HCT116 (cell line): ENCODE data around the gene TRIM45. TPM values are rescaled to one million over a fixed set of nuclear protein-coding genes. Genes with fewer than 3 reads are reported as not detected.

Experiments used
- ATAC-seq: fragments of 200-7000 bp; cut with Tn5 transposase; 2 replicates; pipeline ENCODE4 v1.9.1; 2020; ENCODE audit warnings: mild to moderate bottlenecking, moderate library complexity
- BruUV-seq: library from RNA; stranded (reverse); fragments of 400-500 nt; replicated peaks from 2 replicates; lab custom pipeline; 2021; lab: Mats Ljungman, UMichigan
- CTCF ChIA-PET: fragments of 300-600 bp; sonication (Branson Sonifier 250); formaldehyde crosslinking; loops from one replicate; lab custom pipeline; 2021; ENCODE audit warnings: antibody characterized with exemption; lab: Charles Lee
- POLR2A ChIA-PET: fragments of 300-600, 350-600 bp; sonication (Branson Sonifier 250); formaldehyde crosslinking; loops from one replicate; lab custom pipeline; 2021; ENCODE audit warnings: antibody characterized with exemption; lab: Charles Lee
- RAD21 ChIA-PET, 2 experiments: fragments of 300-600 bp; sonication (Branson Sonifier 250); formaldehyde crosslinking; loops; one replicate each; lab custom pipeline; 2023; ENCODE audit warnings: low total read pairs in 2 of 2; ENCODE audit not compliant: uncharacterized antibody in 2 of 2, unreplicated experiment in 2 of 2, low non-redundant PET in 1 of 2; lab: Charles Lee
- DNase-seq: peaks from one replicate; pipeline ENCODE4 v3.0.0-alpha.2; 2010; ENCODE audit warnings: low read depth, low spot score
- H2AFZ ChIP-seq: fragments of 200-600 bp; shearing (Covaris generic), sonication (generic); 2 replicates; pipeline ENCODE4 v1.6.1; 2017; ENCODE audit warnings: low read depth, mixed run types, mixed read lengths, antibody characterized with exemption, low read length; ENCODE audit not compliant: poor library complexity, severe bottlenecking
- H3K27ac ChIP-seq: 2 replicates; pipeline ENCODE4 v1.5.1; 2012; ENCODE audit warnings: low read depth, low read length
- H3K27me3 ChIP-seq: fragments of 200-600 bp; sonication (generic); 2 replicates; pipeline ENCODE4 v1.6.1; 2016; ENCODE audit warnings: mixed run types, low read length, mixed read lengths; ENCODE audit not compliant: insufficient read depth
- H3K36me3 ChIP-seq, 2 experiments: fragments of 200-500 bp in 1 of 2; fragments of 200-600 bp in 1 of 2; sonication (Bioruptor generic) in 1 of 2; sonication (generic) in 1 of 2; 2 replicates each; pipeline versions ENCODE4 v1.5.1 to v1.6.1; 2014 to 2016; ENCODE audit warnings: low read length in 2 of 2, inconsistent platforms in 1 of 2, mixed read lengths in 1 of 2, mixed run types in 1 of 2; ENCODE audit not compliant: insufficient read depth in 2 of 2, control insufficient read depth in 1 of 2
- H3K4me1 ChIP-seq, 2 experiments: fragments of 200-600 bp in 1 of 2; sonication (generic) in 1 of 2; 2 replicates each; pipeline versions ENCODE4 v1.5.1 to v1.6.1; 2012 to 2017; ENCODE audit warnings: low read length in 2 of 2, inconsistent platforms in 1 of 2, mild to moderate bottlenecking in 1 of 2, mixed read lengths in 1 of 2, mixed run types in 1 of 2, moderate library complexity in 1 of 2; ENCODE audit not compliant: insufficient read depth in 2 of 2, control insufficient read depth in 1 of 2
- H3K4me2 ChIP-seq: fragments of 200-600 bp; sonication (generic); 2 replicates; pipeline ENCODE4 v1.6.1; 2017; ENCODE audit warnings: mixed run types, low read length, mixed read lengths
- H3K4me3 ChIP-seq, 2 experiments: fragments of 200-600 bp in 1 of 2; sonication (generic) in 1 of 2; replicated peaks in 1 of 2; 2 replicates each; pipeline ENCODE4 v1.5.1; 2011 to 2016; ENCODE audit warnings: low read length in 2 of 2, control low read depth in 1 of 2, low read depth in 1 of 2, mild to moderate bottlenecking in 1 of 2, mixed read lengths in 1 of 2, mixed run types in 1 of 2
- H3K79me2 ChIP-seq: fragments of 200-600 bp; sonication (generic); 2 replicates; pipeline ENCODE4 v1.6.1; 2017; ENCODE audit warnings: mild to moderate bottlenecking, mixed run types, low read length, moderate library complexity, mixed read lengths; ENCODE audit not compliant: insufficient read depth
- H3K9ac ChIP-seq: fragments of 200-600 bp; sonication (generic); 2 replicates; pipeline ENCODE4 v1.6.1; 2016; ENCODE audit warnings: low read length, mixed read lengths
- H3K9me2 ChIP-seq: fragments of 200-600 bp; sonication (generic), shearing (Covaris generic); 2 replicates; pipeline ENCODE4 v1.6.1; 2017; ENCODE audit warnings: mixed run types, mild to moderate bottlenecking, moderate library complexity; ENCODE audit not compliant: insufficient read depth
- H3K9me3 ChIP-seq, 2 experiments: fragments of 200-500 bp in 1 of 2; fragments of 200-600 bp in 1 of 2; sonication (Bioruptor generic) in 1 of 2; sonication (generic) in 1 of 2; 2 replicates each; pipeline ENCODE4 v1.6.1; 2014 to 2017; ENCODE audit warnings: low read length in 2 of 2, mixed read lengths in 2 of 2, inconsistent platforms in 1 of 2, low read depth in 1 of 2, mild to moderate bottlenecking in 1 of 2, mixed run types in 1 of 2, moderate library complexity in 1 of 2; ENCODE audit not compliant: control insufficient read depth in 1 of 2, insufficient read depth in 1 of 2
- H4K20me1 ChIP-seq: fragments of 200-600 bp; sonication (generic), shearing (Covaris generic); 2 replicates; pipeline ENCODE4 v1.6.1; 2017; ENCODE audit warnings: mixed run types, mild to moderate bottlenecking, moderate library complexity; ENCODE audit not compliant: insufficient read depth
- CEBPB ChIP-seq: IDR thresholded peaks from 2 replicates; pipeline ENCODE4 v1.6.1; 2012; ENCODE audit warnings: low read depth
- EGR1 ChIP-seq: IDR thresholded peaks from 2 replicates; pipeline ENCODE4 v1.6.1; 2012; ENCODE audit warnings: low read depth
- ELF1 ChIP-seq: IDR thresholded peaks from 2 replicates; pipeline ENCODE4 v1.6.1; 2012; ENCODE audit warnings: low read depth, borderline replicate concordance
- EZH2 ChIP-seq: fragments of 200-600 bp; sonication (generic); IDR thresholded peaks from 2 replicates; pipeline ENCODE4 v1.6.1; 2017; ENCODE audit warnings: antibody characterized with exemption, mixed run types
- EZH2phosphoT487 ChIP-seq: fragments of 200-600 bp; IDR thresholded peaks from 2 replicates; pipeline ENCODE4 v1.6.1; 2018; ENCODE audit warnings: antibody characterized with exemption, borderline replicate concordance
- FOSL1 ChIP-seq: IDR thresholded peaks from 2 replicates; pipeline ENCODE4 v1.6.1; 2012; ENCODE audit warnings: low read depth
- JUND ChIP-seq: IDR thresholded peaks from 2 replicates; pipeline ENCODE4 v1.6.1; 2012
- POLR2AphosphoS5 ChIP-seq: IDR thresholded peaks from 2 replicates; pipeline ENCODE4 v1.6.1; 2011; ENCODE audit warnings: mild to moderate bottlenecking, low read depth, low read length, moderate library complexity
- SIN3A ChIP-seq: IDR thresholded peaks from 2 replicates; pipeline ENCODE4 v1.6.1; 2012; ENCODE audit warnings: low read depth
- SP1 ChIP-seq: IDR thresholded peaks from 2 replicates; pipeline ENCODE4 v1.6.1; 2012; ENCODE audit warnings: low read depth
- SRF ChIP-seq: IDR thresholded peaks from 2 replicates; pipeline ENCODE4 v1.6.1; 2012; ENCODE audit warnings: low read depth
- TCF7L2 ChIP-seq: IDR thresholded peaks from 2 replicates; pipeline ENCODE4 v1.7.0; 2011; ENCODE audit warnings: borderline replicate concordance, inconsistent platforms; ENCODE audit not compliant: insufficient read depth, insufficient read length; ENCODE audit errors: extremely low read depth
- ZFX ChIP-seq: fragments of 450-650 bp; IDR thresholded peaks from 2 replicates; pipeline ENCODE4 v1.6.1; 2017
- intact Hi-C: fragments of 100-400 bp; cut with micrococcal nuclease; formaldehyde crosslinking; loops from 2 replicates; pipeline ENCODE4 v1.10.0; 2022
- total RNA-seq: library from RNA; stranded (reverse); gene quantifications from one replicate; pipeline ENCODE4 v1.2.1, GENCODE V29; 2021; ENCODE audit not compliant: unreplicated experiment
- TF ChIP-seq, protein P1 (sequence below): IDR thresholded peaks from 2 replicates; pipeline ENCODE4 v1.6.1; 2012
- TF ChIP-seq, protein P2 (sequence below): IDR thresholded peaks from 2 replicates; pipeline ENCODE4 v1.6.1; 2012; ENCODE audit warnings: low read depth
- TF ChIP-seq, protein P3 (sequence below): IDR thresholded peaks from 2 replicates; pipeline ENCODE4 v1.6.1; 2012

Gene TRIM45
- total RNA-seq, 1 experiment from 2014 or later: 3.5 TPM

DNA sequence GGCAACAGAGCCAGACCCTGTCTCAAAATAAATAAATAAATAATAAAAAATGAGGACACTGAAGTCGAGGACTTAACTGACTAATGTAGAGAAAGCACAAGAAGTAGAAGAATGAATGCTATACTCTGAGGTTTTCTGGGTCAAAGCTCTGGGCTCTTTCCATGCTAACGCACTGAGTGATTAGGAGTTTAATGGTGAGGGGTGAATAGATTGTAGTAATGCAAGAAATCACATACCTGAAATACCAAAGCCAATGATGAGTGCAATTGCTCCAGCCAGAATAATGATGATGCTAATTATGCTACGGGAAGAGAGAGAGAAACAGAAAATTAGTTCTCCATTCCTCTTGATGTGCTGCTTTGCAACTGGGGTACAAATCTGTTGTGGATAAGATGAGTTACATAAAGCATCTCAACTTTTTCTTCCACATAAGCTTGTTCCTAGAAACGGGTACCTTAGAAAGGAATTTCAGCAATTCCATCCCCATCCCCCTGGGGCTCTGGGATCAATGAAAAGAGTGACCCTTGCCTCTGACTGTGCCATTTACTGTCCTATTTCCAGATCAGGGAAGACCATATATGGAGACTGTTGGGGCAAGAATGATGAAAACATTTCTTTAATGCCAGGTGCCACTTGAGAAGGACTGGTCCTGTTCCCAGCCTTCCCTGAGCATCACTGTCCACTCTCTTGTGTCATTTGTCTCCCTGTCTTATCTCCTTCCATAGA is 48.5 kb upstream of the TRIM45 start (continued):
- TF ChIP-seq POLR2AphosphoS5 (no peak), JUND (no peak)

DNA sequence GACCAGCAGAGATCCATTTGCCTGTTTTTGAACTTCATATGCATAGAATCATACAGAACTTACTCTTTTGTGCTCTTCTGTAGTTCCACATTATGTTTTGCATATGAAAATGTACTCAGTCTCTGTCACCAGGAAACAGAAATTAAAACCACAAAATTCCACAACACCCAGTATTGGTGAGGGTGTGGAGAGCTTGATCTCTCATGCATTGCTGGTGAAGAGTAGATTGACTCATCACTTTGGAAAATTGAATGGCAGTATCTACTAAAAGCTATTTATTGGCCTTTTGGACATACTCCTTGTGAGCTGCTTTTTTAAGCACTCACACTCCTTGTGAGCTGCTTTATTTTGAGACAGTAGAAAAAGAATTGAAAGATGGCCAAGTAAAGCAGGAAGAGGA is 45.9 kb upstream of the TRIM45 start:
- intact Hi-C loops: no loop called here
- no peaks in the 10 kb centered on the region for H3K9me3 ChIP-seq
- TF ChIP-seq ZFX: no peak
- H3K4me3 ChIP-seq: no peak overlapping the region
- no peaks in the 10 kb centered on the region for H3K27me3 ChIP-seq
- DNase-seq (no peak), ATAC-seq (no peak)
- ChIA-PET RAD21 (no interaction called here), POLR2A (no interaction called here), CTCF (no interaction called here)
- H3K36me3 ChIP-seq: no peaks in the 10 kb centered on the region
- H3K4me2 ChIP-seq: no peak overlapping the region
- no peak overlapping the region for H2AFZ ChIP-seq
- H3K27ac ChIP-seq: no peak overlapping the region
- no peaks in the 10 kb centered on the region for H3K4me1 ChIP-seq
- H3K79me2 ChIP-seq: no peaks in the 10 kb centered on the region
- no TSS peak for BruUV-seq
- H3K9me2 ChIP-seq: no peaks in the 10 kb centered on the region
- H4K20me1 ChIP-seq: no peaks in the 10 kb centered on the region
- no peak overlapping the region for H3K9ac ChIP-seq

DNA sequence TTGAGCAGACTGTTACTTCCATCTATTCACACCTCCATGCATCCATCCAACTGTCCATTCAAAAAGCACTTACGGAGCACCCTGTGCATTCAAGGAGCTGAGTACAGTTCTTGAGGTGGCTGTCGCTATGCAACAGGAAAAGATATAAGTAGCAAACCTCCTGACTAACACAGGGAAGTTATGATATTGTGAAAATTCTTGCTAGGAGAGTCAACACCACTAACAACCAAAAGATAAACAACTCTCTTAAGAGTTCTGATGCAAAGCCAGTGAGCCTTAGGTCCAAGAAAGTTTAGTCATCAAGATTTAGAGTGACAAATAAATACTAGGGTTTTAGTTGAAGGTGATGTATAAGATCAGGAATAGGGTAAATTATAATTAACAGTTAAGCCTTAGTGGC is 44.5 kb upstream of the TRIM45 start:
- DNase-seq (no peak), ATAC-seq (no peak)
- Histone ChIP-seq H3K9me2 (no peaks in the 10 kb centered on the region), H3K36me3 (no peaks in the 10 kb centered on the region), H3K9me3 (no peaks in the 10 kb centered on the region), H2AFZ (no peak overlapping the region), H3K4me1 (no peaks in the 10 kb centered on the region), H3K9ac (no peak overlapping the region), H3K4me3 (no peak overlapping the region), H3K27ac (no peak overlapping the region), H4K20me1 (no peaks in the 10 kb centered on the region), H3K4me2 (no peak overlapping the region), H3K79me2 (no peaks in the 10 kb centered on the region), H3K27me3 (no peaks in the 10 kb centered on the region)
- ChIA-PET RAD21 (no interaction called here), POLR2A (no interaction called here), CTCF (no interaction called here)
- BruUV-seq: no TSS peak
- intact Hi-C loops: no loop called here
- no peak for TF ChIP-seq ZFX
- TF ChIP-seq, protein P1, sequence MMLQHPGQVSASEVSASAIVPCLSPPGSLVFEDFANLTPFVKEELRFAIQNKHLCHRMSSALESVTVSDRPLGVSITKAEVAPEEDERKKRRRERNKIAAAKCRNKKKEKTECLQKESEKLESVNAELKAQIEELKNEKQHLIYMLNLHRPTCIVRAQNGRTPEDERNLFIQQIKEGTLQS: no peak
- no peak for TF ChIP-seq JUND
- no peak for TF ChIP-seq SRF
- no peak for TF ChIP-seq EGR1
- TF ChIP-seq, protein P2, sequence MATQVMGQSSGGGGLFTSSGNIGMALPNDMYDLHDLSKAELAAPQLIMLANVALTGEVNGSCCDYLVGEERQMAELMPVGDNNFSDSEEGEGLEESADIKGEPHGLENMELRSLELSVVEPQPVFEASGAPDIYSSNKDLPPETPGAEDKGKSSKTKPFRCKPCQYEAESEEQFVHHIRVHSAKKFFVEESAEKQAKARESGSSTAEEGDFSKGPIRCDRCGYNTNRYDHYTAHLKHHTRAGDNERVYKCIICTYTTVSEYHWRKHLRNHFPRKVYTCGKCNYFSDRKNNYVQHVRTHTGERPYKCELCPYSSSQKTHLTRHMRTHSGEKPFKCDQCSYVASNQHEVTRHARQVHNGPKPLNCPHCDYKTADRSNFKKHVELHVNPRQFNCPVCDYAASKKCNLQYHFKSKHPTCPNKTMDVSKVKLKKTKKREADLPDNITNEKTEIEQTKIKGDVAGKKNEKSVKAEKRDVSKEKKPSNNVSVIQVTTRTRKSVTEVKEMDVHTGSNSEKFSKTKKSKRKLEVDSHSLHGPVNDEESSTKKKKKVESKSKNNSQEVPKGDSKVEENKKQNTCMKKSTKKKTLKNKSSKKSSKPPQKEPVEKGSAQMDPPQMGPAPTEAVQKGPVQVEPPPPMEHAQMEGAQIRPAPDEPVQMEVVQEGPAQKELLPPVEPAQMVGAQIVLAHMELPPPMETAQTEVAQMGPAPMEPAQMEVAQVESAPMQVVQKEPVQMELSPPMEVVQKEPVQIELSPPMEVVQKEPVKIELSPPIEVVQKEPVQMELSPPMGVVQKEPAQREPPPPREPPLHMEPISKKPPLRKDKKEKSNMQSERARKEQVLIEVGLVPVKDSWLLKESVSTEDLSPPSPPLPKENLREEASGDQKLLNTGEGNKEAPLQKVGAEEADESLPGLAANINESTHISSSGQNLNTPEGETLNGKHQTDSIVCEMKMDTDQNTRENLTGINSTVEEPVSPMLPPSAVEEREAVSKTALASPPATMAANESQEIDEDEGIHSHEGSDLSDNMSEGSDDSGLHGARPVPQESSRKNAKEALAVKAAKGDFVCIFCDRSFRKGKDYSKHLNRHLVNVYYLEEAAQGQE: no peak
- TF ChIP-seq POLR2AphosphoS5: no peak
- TF ChIP-seq FOSL1: no peak
- no peak for TF ChIP-seq TCF7L2
- TF ChIP-seq SIN3A: no peak
- no peak for TF ChIP-seq ELF1
- no peak for TF ChIP-seq CEBPB
- no peak for TF ChIP-seq SP1
- TF ChIP-seq, protein P3, sequence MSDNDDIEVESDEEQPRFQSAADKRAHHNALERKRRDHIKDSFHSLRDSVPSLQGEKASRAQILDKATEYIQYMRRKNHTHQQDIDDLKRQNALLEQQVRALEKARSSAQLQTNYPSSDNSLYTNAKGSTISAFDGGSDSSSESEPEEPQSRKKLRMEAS: no peak
- TF ChIP-seq EZH2phosphoT487: no peak
- TF ChIP-seq EZH2: no peak
